GM19239 (cell line): Measurements from ENCODE around the gene ANKHD1.
"Not testable (repeated sequence)": the region's sequence is repeated elsewhere in the genome, so short reads cannot be mapped to it uniquely, and the experiment has no call there.

Experiments used
- DNase-seq: peaks from one replicate; pipeline ENCODE4 v3.0.0; 2011; ENCODE audit warnings: low spot score; ENCODE audit not compliant: insufficient read length
- FAIRE-seq: peaks from 2 replicates; lab custom pipeline; 2011; peaks lifted over from hg19 to GRCh38; lab: Jason Lieb, UNC

Gene ANKHD1

GRCh38 chr5:140575309-140575708 lies 173.7 kb downstream of the ANKHD1 start:
- no peak for FAIRE-seq
- DNase-seq: no peak

- FAIRE-seq (no peak), DNase-seq (no peak)
These were observed 175.2 kb downstream of the ANKHD1 start for GRCh38 chr5:140576776-140577201.

GRCh38 chr5:140579188-140579747 lies 177.6 kb downstream of the ANKHD1 start:
- DNase-seq, FAIRE-seq: not testable (repeated sequence)

GRCh38 chr5:140587495-140587894 lies 185.9 kb downstream of the ANKHD1 start:
- FAIRE-seq (no peak), DNase-seq (no peak)

GRCh38 chr5:140588311-140589070 lies 186.9 kb downstream of the ANKHD1 start:
- no peak for FAIRE-seq
- no peak for DNase-seq
